Measurements from ENCODE around the gene UGT1A8.

DNA sequence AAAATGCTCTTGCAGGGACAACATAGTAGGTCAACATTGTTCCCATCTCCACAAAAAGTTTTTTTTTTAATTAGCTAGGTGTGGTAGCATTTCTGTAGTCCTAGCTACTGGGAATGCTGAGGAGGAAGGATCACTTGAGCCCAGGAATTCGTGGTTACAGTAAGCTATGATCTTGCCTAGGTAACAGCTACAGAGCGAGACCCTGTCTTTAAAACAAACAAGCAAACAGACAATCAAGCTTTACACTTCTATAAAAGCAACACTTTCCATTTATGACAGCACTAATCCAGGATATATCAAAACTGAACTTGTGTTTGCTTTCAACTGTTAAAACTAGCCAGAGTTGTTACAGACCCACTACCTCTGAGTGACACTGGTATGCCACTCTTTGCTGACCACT is 123.4 kb downstream of the UGT1A8 start:
- TF ChIP-seq, protein P1, sequence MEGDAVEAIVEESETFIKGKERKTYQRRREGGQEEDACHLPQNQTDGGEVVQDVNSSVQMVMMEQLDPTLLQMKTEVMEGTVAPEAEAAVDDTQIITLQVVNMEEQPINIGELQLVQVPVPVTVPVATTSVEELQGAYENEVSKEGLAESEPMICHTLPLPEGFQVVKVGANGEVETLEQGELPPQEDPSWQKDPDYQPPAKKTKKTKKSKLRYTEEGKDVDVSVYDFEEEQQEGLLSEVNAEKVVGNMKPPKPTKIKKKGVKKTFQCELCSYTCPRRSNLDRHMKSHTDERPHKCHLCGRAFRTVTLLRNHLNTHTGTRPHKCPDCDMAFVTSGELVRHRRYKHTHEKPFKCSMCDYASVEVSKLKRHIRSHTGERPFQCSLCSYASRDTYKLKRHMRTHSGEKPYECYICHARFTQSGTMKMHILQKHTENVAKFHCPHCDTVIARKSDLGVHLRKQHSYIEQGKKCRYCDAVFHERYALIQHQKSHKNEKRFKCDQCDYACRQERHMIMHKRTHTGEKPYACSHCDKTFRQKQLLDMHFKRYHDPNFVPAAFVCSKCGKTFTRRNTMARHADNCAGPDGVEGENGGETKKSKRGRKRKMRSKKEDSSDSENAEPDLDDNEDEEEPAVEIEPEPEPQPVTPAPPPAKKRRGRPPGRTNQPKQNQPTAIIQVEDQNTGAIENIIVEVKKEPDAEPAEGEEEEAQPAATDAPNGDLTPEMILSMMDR (IDR thresholded peaks at IDR 0.05 in 8 of 11, conservative IDR thresholded peaks at IDR 0.05 in 3 of 11) = no peak
- no peak for TF ChIP-seq POLR2AphosphoS5 (IDR thresholded peaks at IDR 0.05)

Measured in spleen (tissue), 7 donors.